Esophagus muscularis mucosa (tissue), 4 donors: Measurements from ENCODE around the gene CTF1. TPM values are rescaled to one million over a fixed set of nuclear protein-coding genes. Genes with fewer than 3 reads are reported as not detected.
A peak's percentile ranks its signal among the peaks of the same experiment; 100 is the strongest.

Source experiments
- DNase-seq: peaks from one replicate; pipeline ENCODE4 v3.0.0-alpha.2; 2017; ENCODE audit errors: extremely low spot score
- H3K27ac ChIP-seq, 4 donors: fragments of 200-600 bp; sonication (generic); replicated peaks in 1 of 4; 1 replicate in 3 of 4; 2 replicates in 1 of 4; pipeline ENCODE4 v1.5.1; 2016 to 2019; ENCODE audit warnings: mild to moderate bottlenecking in 1 of 4
- H3K27me3 ChIP-seq, 4 donors: fragments of 200-600 bp; sonication (generic); one replicate each; pipeline versions ENCODE4 v1.5.1 to v1.6.0; 2016 to 2019
- H3K36me3 ChIP-seq, 4 donors: fragments of 200-600 bp; sonication (generic); one replicate each; pipeline ENCODE4 v1.5.1; 2016 to 2019
- H3K4me1 ChIP-seq, 4 donors: fragments of 200-600 bp; sonication (generic); one replicate each; pipeline ENCODE4 v1.5.1; 2016 to 2019
- H3K4me3 ChIP-seq, 4 donors: fragments of 200-600 bp; sonication (generic); 1 replicate in 2 of 4; 2 replicates in 2 of 4; pipeline ENCODE4 v1.5.1; 2016 to 2019; ENCODE audit warnings: mild to moderate bottlenecking in 4 of 4, moderate library complexity in 1 of 4
- H3K9me3 ChIP-seq, 4 donors: fragments of 200-600 bp; sonication (generic); 1 replicate in 3 of 4; 2 replicates in 1 of 4; pipeline ENCODE4 v1.5.1; 2016 to 2019
- CTCF ChIP-seq, 3 experiments: fragments of 200-600 bp in 2 of 3; fragments of 450-650 bp in 1 of 3; sonication (generic) in 2 of 3; IDR thresholded peaks; one replicate each; pipeline ENCODE4 v1.5.1; 2017 to 2019; ENCODE audit warnings: antibody characterized with exemption in 3 of 3, mild to moderate bottlenecking in 2 of 3, moderate library complexity in 1 of 3
- EP300 ChIP-seq: sonication (generic); formaldehyde crosslinking; IDR thresholded peaks from one replicate; pipeline ENCODE4 v1.6.1; 2017; ENCODE audit warnings: antibody characterized with exemption
- POLR2A ChIP-seq: fragments of 450-650 bp; IDR thresholded peaks from one replicate; pipeline ENCODE4 v1.6.1; 2017; ENCODE audit warnings: antibody characterized with exemption, moderate library complexity, mild to moderate bottlenecking, low read depth
- POLR2AphosphoS5 ChIP-seq, 2 donors: sonication (generic); formaldehyde crosslinking; IDR thresholded peaks; one replicate each; pipeline ENCODE4 v1.6.1; 2017; ENCODE audit warnings: antibody characterized with exemption in 2 of 2
- WGBS: methylation state at CpG from one replicate; pipeline ENCODE4 v1.1.5; 2018; 5-methylcytosine and 5-hydroxymethylcytosine counted together
- intact Hi-C: fragments of 100-400 bp; cut with DNase I; formaldehyde crosslinking; loops from one replicate; pipeline ENCODE4 v1.15.1; 2023
- total RNA-seq, 4 donors: library from RNA; depleted of rRNA; stranded (reverse); fragments of >200 nt; gene quantifications; one replicate each; pipeline versions ENCODE4 v1.1.0 to v1.2.1, GENCODE V29; 2016

Gene CTF1
- total RNA-seq, 4 donors from 2014 or later = 6.2 to 18.8 (median 10.9) TPM

- Histone ChIP-seq H3K4me3 (no peak overlapping the region), H3K36me3 (peaks cover 0 to 4% (median 0%) of the 10 kb centered on the region in 4 donors), H3K9me3 (no peaks in the 10 kb centered on the region), H3K27ac (peak overlapping the region; percentile 84 to 91 (median 89)), H3K27me3 (no peaks in the 10 kb centered on the region), H3K4me1 (peaks cover 9 to 37% (median 28%) of the 10 kb centered on the region in 4 donors)
- intact Hi-C loops = no loop called here
- 100% methylated on average over 6 of the region's 19 CpGs for WGBS
- TF ChIP-seq EP300 = no peak
- TF ChIP-seq CTCF (IDR thresholded peaks at IDR 0.05) = no peak
- TF ChIP-seq POLR2A = no peak
- TF ChIP-seq POLR2AphosphoS5 (IDR thresholded peaks at IDR 0.05) = no peak
- no peak for DNase-seq
Observed at GRCh38 chr16:30904114-30904780, 7.8 kb downstream of the CTF1 start.

- no peaks in the 10 kb centered on the region for H3K27me3 ChIP-seq
- no peaks in the 10 kb centered on the region for H3K36me3 ChIP-seq
- intact Hi-C loops = no loop called here
- 89% methylated on average over 3 of the region's 4 CpGs for WGBS
- H3K27ac ChIP-seq = no peak overlapping the region
- no peaks in the 10 kb centered on the region for H3K9me3 ChIP-seq
- TF ChIP-seq CTCF (IDR thresholded peaks at IDR 0.05) = no peak
- no peak overlapping the region for H3K4me3 ChIP-seq
- peaks cover 9 to 26% (median 16%) of the 10 kb centered on the region in 4 donors for H3K4me1 ChIP-seq
- DNase-seq = no peak
Observed at GRCh38 chr16:30907064-30907463, 10.7 kb downstream of the CTF1 start.

GRCh38 chr16:30910427-30911029, 14.1 kb downstream of the CTF1 start:
- intact Hi-C loops = no loop called here
- no peak overlapping the region for H3K27ac ChIP-seq
- no peaks in the 10 kb centered on the region for H3K36me3 ChIP-seq
- 71% methylated on average over 16 of the region's 18 CpGs for WGBS
- H3K9me3 ChIP-seq = no peaks in the 10 kb centered on the region
- H3K4me1 ChIP-seq = no peaks in the 10 kb centered on the region
- TF ChIP-seq CTCF (IDR thresholded peaks at IDR 0.05) (no peak), POLR2AphosphoS5 (IDR thresholded peaks at IDR 0.05) (no peak), POLR2A (no peak), EP300 (no peak)
- H3K4me3 ChIP-seq = no peak overlapping the region
- H3K27me3 ChIP-seq = no peaks in the 10 kb centered on the region
- DNase-seq = no peak

- 90% methylated on average over 6 of the region's 6 CpGs for WGBS
- Histone ChIP-seq H3K4me3 (no peak overlapping the region), H3K36me3 (no peaks in the 10 kb centered on the region), H3K4me1 (no peaks in the 10 kb centered on the region), H3K9me3 (no peaks in the 10 kb centered on the region), H3K27ac (no peak overlapping the region), H3K27me3 (no peaks in the 10 kb centered on the region)
- TF ChIP-seq EP300 (no peak), POLR2A (no peak), POLR2AphosphoS5 (IDR thresholded peaks at IDR 0.05) (no peak), CTCF (IDR thresholded peaks at IDR 0.05) (no peak)
- intact Hi-C loops = no loop called here
- DNase-seq = no peak
Observed at GRCh38 chr16:30912794-30913412, 16.5 kb downstream of the CTF1 start.
